ENCODE data around the gene ALK.

Gene ALK

GRCh38 chr2:29495068-29495467 is 426.3 kb downstream of the ALK start:
- no peak for DNase-seq (ENCODE audit: low read depth in 2 of 2)

GRCh38 chr2:29492701-29493100 is 428.7 kb downstream of the ALK start:
- DNase-seq (ENCODE audit: low read depth in 2 of 2): no peak

- no peak for DNase-seq (ENCODE audit: low read depth in 2 of 2)
Measured at GRCh38 chr2:29490045-29490444, 431.3 kb downstream of the ALK start.

- no peak for DNase-seq (ENCODE audit: low read depth in 2 of 2)
Measured at GRCh38 chr2:29489568-29489967, 431.8 kb downstream of the ALK start.

GRCh38 chr2:29487967-29488555 is 433.3 kb downstream of the ALK start:
- no peak for DNase-seq (ENCODE audit: low read depth in 2 of 2)

GRCh38 chr2:29485631-29486030 is 435.8 kb downstream of the ALK start:
- DNase-seq (ENCODE audit: low read depth in 2 of 2): no peak

- no peak for DNase-seq (ENCODE audit: low read depth in 2 of 2)
Measured at GRCh38 chr2:29485117-29485516, 436.3 kb downstream of the ALK start.

- no peak for DNase-seq (ENCODE audit: low read depth in 2 of 2)
Measured at GRCh38 chr2:29482867-29483266, 438.5 kb downstream of the ALK start.

- no peak for DNase-seq (ENCODE audit: low read depth in 2 of 2)
Measured at GRCh38 chr2:29482348-29482747, 439.0 kb downstream of the ALK start.

- no peak for DNase-seq (ENCODE audit: low read depth in 2 of 2)
Measured at GRCh38 chr2:29481313-29481712, 440.1 kb downstream of the ALK start.

- DNase-seq (ENCODE audit: low read depth in 2 of 2): no peak
Measured at GRCh38 chr2:29480426-29480825, 441.0 kb downstream of the ALK start.

- no peak for DNase-seq (ENCODE audit: low read depth in 2 of 2)
Measured at GRCh38 chr2:29479401-29479800, 442.0 kb downstream of the ALK start.

- DNase-seq (ENCODE audit: low read depth in 2 of 2): no peak
Measured at GRCh38 chr2:29478641-29479040, 442.7 kb downstream of the ALK start.

- DNase-seq (ENCODE audit: low read depth in 2 of 2): no peak
Measured at GRCh38 chr2:29477186-29477585, 444.2 kb downstream of the ALK start.

GRCh38 chr2:29475499-29475898 is 445.9 kb downstream of the ALK start:
- no peak for DNase-seq (ENCODE audit: low read depth in 2 of 2)

GRCh38 chr2:29469961-29470360 is 451.4 kb downstream of the ALK start:
- no peak for DNase-seq (ENCODE audit: low read depth in 2 of 2)

GRCh38 chr2:29469516-29469915 is 451.9 kb downstream of the ALK start:
- DNase-seq (ENCODE audit: low read depth in 2 of 2): no peak

GRCh38 chr2:29463181-29463900 is 458.0 kb downstream of the ALK start:
- no peak for DNase-seq (ENCODE audit: low read depth in 2 of 2)

- DNase-seq (ENCODE audit: low read depth in 2 of 2): no peak
Measured at GRCh38 chr2:29462293-29462692, 459.1 kb downstream of the ALK start.

GRCh38 chr2:29460190-29460589 is 461.2 kb downstream of the ALK start:
- no peak for DNase-seq (ENCODE audit: low read depth in 2 of 2)

GRCh38 chr2:29459445-29460179 is 461.8 kb downstream of the ALK start:
- DNase-seq (ENCODE audit: low read depth in 2 of 2): no peak

- DNase-seq (ENCODE audit: low read depth in 2 of 2): no peak
Measured at GRCh38 chr2:29456429-29456828, 465.0 kb downstream of the ALK start.
